GM23338 (cell line): ENCODE measurements around the gene HP. TPM values are rescaled to one million over a fixed set of nuclear protein-coding genes. Genes with fewer than 3 reads are reported as not detected.

Experiments
- ATAC-seq: fragments of 200-7000 bp; cut with Tn5 transposase; 3 replicates; pipeline ENCODE4 v1.9.1; 2020
- DNase-seq: peaks from one replicate; pipeline ENCODE4 v3.0.0-alpha.2; 2015; ENCODE audit warnings: low spot score
- H2AFZ ChIP-seq: fragments of 200-600 bp; sonication (generic); 2 replicates; pipeline ENCODE4 v1.8.0; 2016; ENCODE audit warnings: antibody characterized with exemption, mild to moderate bottlenecking, moderate library complexity
- H3F3A ChIP-seq: fragments of 200-600 bp; sonication (generic); replicated peaks from 2 replicates; pipeline ENCODE4 v1.8.0; 2017; ENCODE audit warnings: antibody characterized with exemption, mixed run types, low read depth
- H3K27ac ChIP-seq: fragments of 200-600 bp; sonication (generic); 2 replicates; pipeline ENCODE4 v1.6.1; 2016; ENCODE audit warnings: low read depth
- H3K27me3 ChIP-seq: fragments of 200-600 bp; sonication (generic); 2 replicates; pipeline ENCODE4 v1.8.0; 2016; ENCODE audit warnings: mild to moderate bottlenecking, mixed run types, moderate library complexity; ENCODE audit not compliant: insufficient read depth
- H3K36me3 ChIP-seq: fragments of 200-600 bp; sonication (generic); 2 replicates; pipeline ENCODE4 v1.8.0; 2016; ENCODE audit warnings: mild to moderate bottlenecking; ENCODE audit not compliant: insufficient read depth
- H3K4me1 ChIP-seq: fragments of 200-600 bp; sonication (generic); 2 replicates; pipeline ENCODE4 v1.8.0; 2016; ENCODE audit warnings: mild to moderate bottlenecking, moderate library complexity; ENCODE audit not compliant: insufficient read depth
- H3K4me2 ChIP-seq: fragments of 200-600 bp; sonication (generic); 2 replicates; pipeline ENCODE4 v1.7.1; 2017; ENCODE audit warnings: mixed run types
- H3K4me3 ChIP-seq: fragments of 200-600 bp; sonication (generic); 2 replicates; pipeline ENCODE4 v1.6.1; 2016; ENCODE audit warnings: mixed run types
- H3K79me2 ChIP-seq: fragments of 200-600 bp; sonication (generic); replicated peaks from 2 replicates; pipeline ENCODE4 v1.8.0; 2017; ENCODE audit warnings: mild to moderate bottlenecking; ENCODE audit not compliant: insufficient read depth
- H3K9me2 ChIP-seq: fragments of 200-600 bp; sonication (generic); 2 replicates; pipeline ENCODE4 v1.8.0; 2017; ENCODE audit not compliant: insufficient read depth
- H4K20me1 ChIP-seq: fragments of 200-600 bp; sonication (generic); replicated peaks from 2 replicates; pipeline ENCODE4 v1.8.0; 2017; ENCODE audit warnings: mild to moderate bottlenecking; ENCODE audit not compliant: insufficient read depth
- H3K27ac Mint-ChIP-seq: 2 replicates; pipeline ENCODE4 v1.8.0; 2020; ENCODE audit warnings: inconsistent platforms, mild to moderate bottlenecking, moderate library complexity, mixed read lengths
- H3K27me3 Mint-ChIP-seq: 3 replicates; pipeline ENCODE4 v1.8.0; 2022; ENCODE audit warnings: low read depth, mild to moderate bottlenecking, moderate library complexity, mixed read lengths, inconsistent platforms; ENCODE audit not compliant: insufficient read depth, poor library complexity
- H3K36me3 Mint-ChIP-seq: 3 replicates; pipeline ENCODE4 v1.8.0; 2021; ENCODE audit warnings: low read depth, mild to moderate bottlenecking, inconsistent platforms, moderate library complexity, mixed read lengths
- H3K4me1 Mint-ChIP-seq: 3 replicates; pipeline ENCODE4 v1.8.0; 2020; ENCODE audit warnings: mild to moderate bottlenecking, inconsistent platforms, mixed read lengths
- H3K4me3 Mint-ChIP-seq: 3 replicates; pipeline ENCODE4 v1.8.0; 2021; ENCODE audit warnings: moderate library complexity, mild to moderate bottlenecking, inconsistent platforms, mixed read lengths
- H3K9me3 Mint-ChIP-seq: 3 replicates; pipeline ENCODE4 v1.8.0; 2020; ENCODE audit warnings: moderate library complexity, mild to moderate bottlenecking, inconsistent platforms, mixed read lengths
- CREB1 ChIP-seq: fragments of 250-450 bp; sonication (Bioruptor Pico); IDR thresholded peaks from 2 replicates; pipeline ENCODE4 v1.5.0; 2020; ENCODE audit warnings: low read depth, mild to moderate bottlenecking, moderate library complexity
- CTCF ChIP-seq, 2 experiments: fragments of 200-600 bp in 1 of 2; sonication (generic) in 1 of 2; conservative IDR thresholded peaks; 2 replicates each; pipeline versions ENCODE4 v1.5.1 to v1.6.1; 2016 to 2017; ENCODE audit warnings: antibody characterized with exemption in 2 of 2, low read depth in 2 of 2, mild to moderate bottlenecking in 2 of 2, moderate library complexity in 1 of 2
- EZH2 ChIP-seq: fragments of 200-600 bp; sonication (generic); IDR thresholded peaks from one replicate; pipeline ENCODE4 v1.8.0; 2017; ENCODE audit warnings: antibody characterized with exemption, mild to moderate bottlenecking, low read depth; ENCODE audit not compliant: unreplicated experiment
- EZH2phosphoT487 ChIP-seq: fragments of 200-600 bp; sonication (generic); IDR thresholded peaks from one replicate; pipeline ENCODE4 v1.8.1; 2018; ENCODE audit warnings: antibody characterized with exemption; ENCODE audit not compliant: unreplicated experiment
- JUNB ChIP-seq: IDR thresholded peaks from one replicate; pipeline ENCODE4 v1.6.1; 2016; ENCODE audit warnings: antibody characterized with exemption; ENCODE audit not compliant: unreplicated experiment
- NANOG ChIP-seq: IDR thresholded peaks from 2 replicates; pipeline ENCODE4 v1.6.1; 2016; ENCODE audit warnings: antibody characterized with exemption, borderline replicate concordance
- STAT1 ChIP-seq: IDR thresholded peaks from one replicate; pipeline ENCODE4 v1.6.1; 2016; ENCODE audit warnings: antibody characterized with exemption; ENCODE audit not compliant: unreplicated experiment
- ZNF114 ChIP-seq: fragments of 250-450 bp; sonication (Bioruptor Pico); IDR thresholded peaks from 2 replicates; pipeline ENCODE4 v1.5.0; 2020; ENCODE audit warnings: mild to moderate bottlenecking, moderate library complexity
- ZNF331 ChIP-seq: fragments of 250-450 bp; sonication (Bioruptor Pico); IDR thresholded peaks from 2 replicates; pipeline ENCODE4 v1.5.0; 2020; ENCODE audit warnings: low read depth, mild to moderate bottlenecking, moderate library complexity
- ZNF462 ChIP-seq: fragments of 250-450 bp; sonication (Bioruptor Pico); IDR thresholded peaks from 2 replicates; pipeline ENCODE4 v1.5.0; 2020; ENCODE audit warnings: mild to moderate bottlenecking, moderate library complexity
- polyA plus RNA-seq: library from polyadenylated mRNA; unstranded; fragments of >200 nt; fragmentation: Nextera tagmentation; extraction: Ambion mirVana; gene quantifications from 2 replicates; pipeline ENCODE4 v1.2.1, GENCODE V29; 2016
- total RNA-seq: library from RNA; depleted of rRNA; stranded (reverse); fragments of >200 nt; shearing (Covaris generic); gene quantifications from 2 replicates; pipeline ENCODE4 v1.2.3, GENCODE V29; 2014
- TF ChIP-seq, protein P1 (sequence below): IDR thresholded peaks from one replicate; pipeline ENCODE4 v1.6.1; 2018; ENCODE audit warnings: antibody characterized with exemption; ENCODE audit not compliant: unreplicated experiment
- TF ChIP-seq, protein P2 (sequence below): IDR thresholded peaks from 2 replicates; pipeline ENCODE4 v1.6.1; 2016; ENCODE audit warnings: antibody characterized with exemption

Gene HP
- total and polyA plus RNA-seq, 2 experiments from 2014 or later, result 0.26 TPM; not detected in 1

- peaks cover 2% of the 10 kb centered on the region for H3K27me3 Mint-ChIP-seq
- H3K27ac Mint-ChIP-seq, result no peak overlapping the region
- Histone ChIP-seq H3K4me2 (no peak overlapping the region), H3K4me3 (no peak overlapping the region), H3K36me3 (no peaks in the 10 kb centered on the region), H3F3A (no peaks in the 10 kb centered on the region), H2AFZ (no peak overlapping the region), H3K27ac (no peak overlapping the region), H3K9me2 (peaks cover 3% of the 10 kb centered on the region; the same call in 1 of the 2 replicates), H3K79me2 (no peaks in the 10 kb centered on the region), H3K4me1 (peaks cover 9% of the 10 kb centered on the region; the same call in 1 of the 2 replicates), H3K27me3 (no peaks in the 10 kb centered on the region), H4K20me1 (no peaks in the 10 kb centered on the region)
- no peaks in the 10 kb centered on the region for H3K36me3 Mint-ChIP-seq
- no peaks in the 10 kb centered on the region for H3K9me3 Mint-ChIP-seq
- H3K4me1 Mint-ChIP-seq, result peaks cover 9% of the 10 kb centered on the region
- H3K4me3 Mint-ChIP-seq, result no peak overlapping the region
- no peak for ATAC-seq
- TF ChIP-seq NANOG, result no peak
- no peak for TF ChIP-seq ZNF462 (CRISPR knock-in tag)
- no peak for TF ChIP-seq CTCF (conservative IDR thresholded peaks at IDR 0.05; ENCODE audit: low read depth in 2 of 2)
- TF ChIP-seq, protein P1, sequence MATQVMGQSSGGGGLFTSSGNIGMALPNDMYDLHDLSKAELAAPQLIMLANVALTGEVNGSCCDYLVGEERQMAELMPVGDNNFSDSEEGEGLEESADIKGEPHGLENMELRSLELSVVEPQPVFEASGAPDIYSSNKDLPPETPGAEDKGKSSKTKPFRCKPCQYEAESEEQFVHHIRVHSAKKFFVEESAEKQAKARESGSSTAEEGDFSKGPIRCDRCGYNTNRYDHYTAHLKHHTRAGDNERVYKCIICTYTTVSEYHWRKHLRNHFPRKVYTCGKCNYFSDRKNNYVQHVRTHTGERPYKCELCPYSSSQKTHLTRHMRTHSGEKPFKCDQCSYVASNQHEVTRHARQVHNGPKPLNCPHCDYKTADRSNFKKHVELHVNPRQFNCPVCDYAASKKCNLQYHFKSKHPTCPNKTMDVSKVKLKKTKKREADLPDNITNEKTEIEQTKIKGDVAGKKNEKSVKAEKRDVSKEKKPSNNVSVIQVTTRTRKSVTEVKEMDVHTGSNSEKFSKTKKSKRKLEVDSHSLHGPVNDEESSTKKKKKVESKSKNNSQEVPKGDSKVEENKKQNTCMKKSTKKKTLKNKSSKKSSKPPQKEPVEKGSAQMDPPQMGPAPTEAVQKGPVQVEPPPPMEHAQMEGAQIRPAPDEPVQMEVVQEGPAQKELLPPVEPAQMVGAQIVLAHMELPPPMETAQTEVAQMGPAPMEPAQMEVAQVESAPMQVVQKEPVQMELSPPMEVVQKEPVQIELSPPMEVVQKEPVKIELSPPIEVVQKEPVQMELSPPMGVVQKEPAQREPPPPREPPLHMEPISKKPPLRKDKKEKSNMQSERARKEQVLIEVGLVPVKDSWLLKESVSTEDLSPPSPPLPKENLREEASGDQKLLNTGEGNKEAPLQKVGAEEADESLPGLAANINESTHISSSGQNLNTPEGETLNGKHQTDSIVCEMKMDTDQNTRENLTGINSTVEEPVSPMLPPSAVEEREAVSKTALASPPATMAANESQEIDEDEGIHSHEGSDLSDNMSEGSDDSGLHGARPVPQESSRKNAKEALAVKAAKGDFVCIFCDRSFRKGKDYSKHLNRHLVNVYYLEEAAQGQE, result no peak
- TF ChIP-seq CREB1 (CRISPR knock-in tag), result no peak
- TF ChIP-seq STAT1, result no peak
- no peak for TF ChIP-seq ZNF331 (CRISPR knock-in tag)
- no peak for TF ChIP-seq ZNF114 (CRISPR knock-in tag)
- TF ChIP-seq JUNB, result no peak
- TF ChIP-seq, protein P2, sequence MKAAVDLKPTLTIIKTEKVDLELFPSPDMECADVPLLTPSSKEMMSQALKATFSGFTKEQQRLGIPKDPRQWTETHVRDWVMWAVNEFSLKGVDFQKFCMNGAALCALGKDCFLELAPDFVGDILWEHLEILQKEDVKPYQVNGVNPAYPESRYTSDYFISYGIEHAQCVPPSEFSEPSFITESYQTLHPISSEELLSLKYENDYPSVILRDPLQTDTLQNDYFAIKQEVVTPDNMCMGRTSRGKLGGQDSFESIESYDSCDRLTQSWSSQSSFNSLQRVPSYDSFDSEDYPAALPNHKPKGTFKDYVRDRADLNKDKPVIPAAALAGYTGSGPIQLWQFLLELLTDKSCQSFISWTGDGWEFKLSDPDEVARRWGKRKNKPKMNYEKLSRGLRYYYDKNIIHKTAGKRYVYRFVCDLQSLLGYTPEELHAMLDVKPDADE, result no peak
- no peak for TF ChIP-seq EZH2phosphoT487
- TF ChIP-seq EZH2, result no peak
- no peak for DNase-seq
Observed at GRCh38 chr16:72033437-72033836, 20.9 kb upstream of the HP start.
